HG03025 (cell line): Measurements from ENCODE around the gene SVOP.

Experiments
- ATAC-seq: cut with Tn5 transposase; IDR thresholded peaks from one replicate; pipeline ENCODE4 v1.9.1; 2021; ENCODE audit warnings: mild to moderate bottlenecking, moderate library complexity; ENCODE audit not compliant: unreplicated experiment, low FRiP score

SVOP gene

DNA sequence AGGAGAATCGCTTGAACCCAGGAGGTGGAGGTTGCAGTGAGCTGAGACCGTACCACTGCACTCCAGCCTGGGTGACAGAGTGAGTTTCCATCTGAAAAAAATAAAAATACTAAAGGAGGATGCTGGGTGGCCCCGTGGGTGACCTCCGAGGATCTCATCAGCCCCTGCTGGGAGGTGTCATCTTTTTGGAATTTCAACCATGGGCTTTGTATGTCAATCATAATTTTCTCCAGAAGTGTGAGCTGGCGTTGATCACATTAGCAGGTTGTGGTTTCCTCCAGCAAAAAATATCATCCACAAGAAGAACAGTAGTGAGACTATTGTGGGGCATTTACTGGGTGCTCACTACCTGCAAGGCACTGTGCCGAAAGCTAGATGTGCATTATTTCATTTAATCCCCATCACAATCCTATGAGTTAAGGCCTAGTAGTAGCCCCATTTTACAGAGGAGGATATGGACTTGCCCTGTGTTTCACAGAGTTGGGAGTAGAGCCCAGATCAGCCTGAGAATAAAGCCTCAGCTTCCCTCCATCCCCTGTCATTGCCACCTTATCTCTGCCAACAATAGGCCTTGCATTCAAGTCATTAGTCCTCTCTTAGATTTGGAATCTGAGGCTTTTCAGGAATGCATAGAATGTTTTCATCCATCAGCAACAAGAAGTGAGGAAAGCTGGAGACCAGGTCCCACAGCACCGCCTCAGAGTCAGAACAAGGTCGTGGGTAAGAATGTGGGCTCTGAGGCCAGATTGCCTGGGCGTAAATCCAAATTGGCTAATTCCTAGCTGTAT is 39.8 kb downstream of the SVOP start:
- no peak for ATAC-seq

DNA sequence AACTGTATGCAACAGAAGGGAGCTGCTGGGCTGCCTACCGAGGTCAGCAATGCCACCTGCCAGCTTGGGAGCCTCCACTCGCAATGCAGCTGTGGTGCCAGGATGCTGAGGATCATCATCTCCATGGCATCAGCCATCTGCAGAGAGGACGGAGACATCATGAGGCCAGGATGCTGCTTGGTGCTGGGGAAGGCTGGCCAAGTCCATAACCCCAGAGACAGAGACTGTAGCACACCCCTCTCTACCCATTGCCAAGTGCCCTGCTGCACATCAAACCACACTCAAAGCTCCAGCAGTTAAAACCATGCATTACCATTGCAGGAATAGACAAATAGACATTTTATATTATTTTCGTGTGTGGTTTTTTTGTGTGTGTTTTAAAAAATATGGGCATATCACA is 43.5 kb downstream of the SVOP start:
- ATAC-seq: no peak

DNA sequence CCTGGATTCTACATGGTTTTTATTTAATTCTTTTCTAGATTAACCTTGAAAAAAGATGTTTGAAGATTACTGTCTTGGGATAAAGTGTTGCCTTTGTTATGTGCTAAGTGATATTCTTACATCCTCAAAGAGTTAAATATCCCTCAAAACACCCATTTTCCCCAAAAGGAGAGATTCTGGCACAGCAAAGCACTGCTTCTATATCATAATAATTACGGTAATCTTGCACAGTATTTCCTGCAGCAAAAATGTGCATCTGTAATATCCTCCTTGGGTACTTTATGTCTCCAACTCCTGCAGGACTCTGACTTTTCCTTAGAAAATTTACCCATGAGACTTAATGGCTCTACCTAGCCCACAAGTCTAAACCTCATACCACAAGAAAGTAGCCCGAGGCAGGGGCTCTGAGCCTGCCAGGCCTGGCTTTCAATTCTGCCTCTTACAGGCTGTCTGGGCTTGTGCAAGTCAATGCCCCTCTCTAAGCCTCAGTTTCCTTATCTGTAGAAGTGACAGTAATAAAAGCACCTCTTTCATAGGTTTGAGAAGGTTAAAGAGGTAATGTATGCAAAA is 45.8 kb downstream of the SVOP start:
- ATAC-seq: no peak

DNA sequence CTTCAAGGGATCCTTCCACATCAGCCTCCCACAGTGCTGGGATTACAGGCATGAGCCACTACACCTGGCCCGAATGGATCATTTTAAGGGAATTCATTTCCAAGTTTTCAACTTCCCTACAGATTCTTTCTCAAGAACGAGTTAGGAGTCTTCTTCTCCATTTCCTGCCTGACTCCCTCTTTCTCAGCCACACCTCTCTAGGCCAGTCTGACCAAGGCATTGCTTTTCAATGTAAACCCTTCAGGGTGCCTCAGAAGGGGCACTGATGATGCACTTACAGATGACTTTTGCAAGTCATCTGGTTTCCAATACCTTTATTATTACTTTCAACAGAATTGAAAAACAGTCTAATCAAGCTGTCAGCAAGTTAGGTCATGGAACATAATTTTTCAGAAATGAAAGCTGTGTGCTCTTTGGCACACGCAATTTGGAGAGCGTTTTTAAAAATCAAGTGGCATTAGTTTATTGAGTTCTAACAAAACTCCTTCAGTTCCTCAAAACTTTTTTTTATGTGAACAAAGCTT is 47.2 kb downstream of the SVOP start:
- ATAC-seq: no peak

DNA sequence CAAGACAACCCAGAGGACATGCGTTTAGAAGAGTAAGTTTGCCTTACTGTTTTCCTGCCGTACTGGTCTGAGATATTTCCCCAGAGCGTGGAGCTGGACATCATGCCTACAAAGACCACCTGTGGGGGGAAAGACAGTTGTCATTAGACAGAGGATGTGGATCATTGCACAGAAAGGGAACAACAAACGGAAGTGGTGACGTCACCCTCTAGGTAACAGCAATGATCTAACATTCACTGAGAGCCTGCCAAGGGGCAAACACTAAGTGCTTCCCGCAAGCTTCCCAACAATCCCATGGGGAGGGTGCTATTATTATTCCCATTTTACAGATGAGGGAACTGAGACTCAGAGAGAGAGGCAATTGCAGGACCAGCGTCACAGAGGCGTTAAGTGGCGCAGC is 48.5 kb downstream of the SVOP start:
- ATAC-seq: no peak

DNA sequence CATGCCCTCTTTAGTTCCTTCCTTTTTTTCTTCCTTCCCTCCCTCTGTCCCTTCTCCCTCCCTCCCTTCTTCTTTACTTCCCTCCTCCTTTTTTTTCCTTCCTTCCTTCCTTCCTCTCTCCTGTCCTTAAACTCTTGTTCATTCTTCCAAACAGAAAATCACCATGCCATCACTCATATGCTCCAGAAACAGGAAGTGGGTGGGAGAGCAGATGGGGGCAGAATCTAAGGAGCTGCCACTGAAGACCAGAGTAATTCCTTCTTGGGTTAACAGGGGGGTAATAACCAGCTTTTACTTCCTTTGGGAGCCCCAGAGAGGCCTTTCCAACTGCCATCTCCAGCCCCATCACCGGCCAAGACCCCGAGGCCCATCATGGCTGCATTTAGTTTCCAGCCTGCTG is 51.2 kb downstream of the SVOP start:
- ATAC-seq: no peak

DNA sequence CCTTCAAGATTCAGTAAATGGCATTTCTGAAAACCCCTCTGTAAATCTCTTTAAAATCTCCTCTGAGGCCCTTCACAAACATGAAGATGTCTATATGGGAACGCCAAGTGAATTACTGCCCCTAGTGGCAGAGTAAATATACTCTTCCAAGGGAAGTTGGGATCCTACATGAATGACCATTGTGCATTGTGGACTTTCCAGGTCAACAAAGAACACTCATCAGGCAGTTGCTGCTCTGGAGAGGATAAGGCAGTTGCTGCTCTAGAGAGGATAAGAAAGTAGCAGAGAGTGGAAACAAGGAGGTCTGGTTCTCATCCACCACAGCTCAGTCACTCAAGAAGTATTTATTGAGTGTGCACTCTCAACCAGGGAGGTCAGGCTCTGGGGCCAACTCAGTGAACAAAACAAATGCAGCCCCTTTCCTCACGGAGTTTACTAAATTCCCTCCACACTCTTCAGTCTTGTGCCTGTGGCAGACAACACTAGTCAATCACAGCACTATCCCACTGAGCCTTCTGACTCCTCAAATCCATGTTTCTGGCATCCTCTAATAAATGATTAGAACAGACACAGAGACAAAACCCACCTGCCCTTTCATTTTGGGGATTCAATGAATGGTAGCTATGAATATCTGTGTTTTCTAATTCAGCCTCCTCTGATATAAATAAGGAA is 52.9 kb downstream of the SVOP start:
- no peak for ATAC-seq

DNA sequence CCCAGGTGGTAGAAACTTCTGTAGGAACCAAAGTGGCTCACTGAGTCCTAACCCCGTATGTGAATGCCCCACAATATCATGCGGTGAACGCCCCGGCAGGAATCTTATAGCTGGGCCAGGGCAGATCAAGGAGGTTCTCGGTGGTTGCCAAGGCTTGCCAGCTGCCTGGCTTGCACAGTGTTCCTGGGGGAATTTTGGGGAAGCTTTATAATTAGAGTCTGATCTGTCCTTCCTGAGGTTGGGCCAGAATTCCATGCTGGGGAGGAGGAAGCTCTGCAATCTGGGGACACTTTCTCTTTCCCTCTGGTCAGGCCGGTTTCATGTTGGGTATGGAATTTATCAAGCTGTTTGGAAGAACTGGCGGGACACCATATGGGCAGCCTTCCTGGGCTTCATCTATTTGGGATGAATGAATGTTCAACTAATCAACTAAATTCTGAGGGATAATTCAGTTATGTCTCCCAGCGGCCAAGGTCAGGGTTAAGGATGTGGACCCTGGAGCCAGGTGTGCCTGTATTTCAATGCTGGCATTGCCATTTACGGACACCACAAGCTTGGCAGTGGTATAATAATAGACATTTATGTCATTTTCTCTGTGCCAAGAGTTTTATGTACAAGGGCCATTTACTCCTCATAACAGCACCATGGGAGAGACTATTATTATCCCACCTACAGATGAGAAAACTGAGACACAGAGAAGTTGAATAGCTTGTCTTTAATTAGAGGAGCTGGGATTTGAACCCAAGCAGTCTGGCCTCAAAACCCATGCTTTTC is 54.3 kb downstream of the SVOP start:
- ATAC-seq: no peak

DNA sequence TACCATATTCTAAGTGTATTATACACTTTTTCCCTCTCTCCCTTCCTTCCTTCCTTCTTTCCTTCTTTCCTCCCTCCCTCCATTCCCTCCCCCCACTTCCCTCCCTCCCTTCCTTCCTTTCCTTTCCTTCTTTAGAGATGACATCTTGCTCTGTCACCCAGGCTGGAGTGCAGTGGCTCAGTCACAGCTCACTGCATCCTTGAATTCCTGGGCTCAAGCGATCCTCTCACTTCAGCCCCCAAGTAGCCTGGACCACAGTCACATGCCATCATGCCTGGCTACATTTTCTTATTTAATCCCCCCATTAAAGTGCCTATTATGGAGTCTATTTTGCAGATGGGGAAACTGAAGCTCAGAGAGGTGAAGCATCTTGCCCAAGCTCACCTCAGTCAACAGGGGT is 55.0 kb downstream of the SVOP start:
- no peak for ATAC-seq

DNA sequence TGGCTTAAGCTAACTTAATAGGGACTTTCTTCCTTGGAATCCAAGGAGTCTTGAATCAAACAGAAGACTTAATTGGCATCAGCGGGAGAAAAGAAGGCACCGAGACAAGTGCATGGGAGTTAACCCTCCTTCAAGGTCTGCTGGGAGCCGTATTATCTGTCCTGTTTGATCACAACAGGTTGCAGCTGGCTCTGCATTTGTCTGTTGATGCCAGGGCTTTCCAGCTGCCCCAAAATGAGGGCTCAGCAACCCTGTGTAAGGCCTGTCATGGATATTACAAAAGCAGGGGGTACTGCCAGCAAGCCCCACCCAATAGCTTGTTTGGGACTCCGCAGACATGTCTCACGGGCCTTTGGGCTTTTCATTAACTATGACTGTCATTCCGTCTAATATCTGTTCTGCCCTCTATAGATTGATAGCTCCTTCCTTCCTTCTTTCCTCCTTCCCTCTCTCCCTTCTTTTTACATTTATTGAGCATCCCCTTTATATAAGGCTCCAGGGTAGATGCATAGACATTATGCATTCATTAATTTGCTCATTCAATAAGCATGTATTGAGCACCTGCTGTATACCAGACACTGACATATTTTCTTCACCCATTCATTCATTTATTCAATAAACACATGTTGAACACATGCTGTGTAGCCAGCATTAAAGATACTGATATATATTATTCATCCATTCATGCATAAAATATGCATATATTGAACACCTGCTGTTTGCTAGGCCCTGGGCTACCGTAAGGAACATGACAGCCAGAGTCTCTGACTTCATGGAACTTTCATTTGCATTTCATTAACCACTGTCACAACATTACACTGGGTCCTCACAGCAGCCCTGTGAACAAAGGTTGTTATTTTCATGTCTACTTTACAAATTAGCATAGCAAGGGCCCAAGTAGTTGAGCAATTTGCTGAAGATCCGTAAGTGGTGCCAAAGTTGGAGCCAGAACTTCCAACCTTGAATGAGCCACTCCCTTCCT is 56.2 kb downstream of the SVOP start:
- no peak for ATAC-seq

DNA sequence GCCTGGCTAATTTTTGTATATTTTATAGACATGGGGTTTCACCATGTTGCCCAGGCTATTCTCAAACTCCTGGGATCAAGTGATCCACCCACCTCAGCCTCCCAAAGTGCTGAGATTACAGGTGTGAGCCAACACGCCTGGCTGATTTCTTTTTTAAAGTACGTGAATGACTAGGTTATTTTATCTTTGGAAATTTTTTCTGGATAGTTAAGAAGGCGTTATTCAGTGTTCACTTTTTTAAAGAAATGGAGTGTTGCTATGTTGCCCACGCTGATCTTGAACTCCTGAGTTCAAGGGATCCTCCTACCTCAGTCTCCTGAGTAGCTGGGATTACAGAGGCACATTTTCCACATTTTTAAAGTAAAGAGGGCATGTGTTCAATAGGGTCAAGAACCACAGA is 58.6 kb downstream of the SVOP start:
- ATAC-seq: no peak

DNA sequence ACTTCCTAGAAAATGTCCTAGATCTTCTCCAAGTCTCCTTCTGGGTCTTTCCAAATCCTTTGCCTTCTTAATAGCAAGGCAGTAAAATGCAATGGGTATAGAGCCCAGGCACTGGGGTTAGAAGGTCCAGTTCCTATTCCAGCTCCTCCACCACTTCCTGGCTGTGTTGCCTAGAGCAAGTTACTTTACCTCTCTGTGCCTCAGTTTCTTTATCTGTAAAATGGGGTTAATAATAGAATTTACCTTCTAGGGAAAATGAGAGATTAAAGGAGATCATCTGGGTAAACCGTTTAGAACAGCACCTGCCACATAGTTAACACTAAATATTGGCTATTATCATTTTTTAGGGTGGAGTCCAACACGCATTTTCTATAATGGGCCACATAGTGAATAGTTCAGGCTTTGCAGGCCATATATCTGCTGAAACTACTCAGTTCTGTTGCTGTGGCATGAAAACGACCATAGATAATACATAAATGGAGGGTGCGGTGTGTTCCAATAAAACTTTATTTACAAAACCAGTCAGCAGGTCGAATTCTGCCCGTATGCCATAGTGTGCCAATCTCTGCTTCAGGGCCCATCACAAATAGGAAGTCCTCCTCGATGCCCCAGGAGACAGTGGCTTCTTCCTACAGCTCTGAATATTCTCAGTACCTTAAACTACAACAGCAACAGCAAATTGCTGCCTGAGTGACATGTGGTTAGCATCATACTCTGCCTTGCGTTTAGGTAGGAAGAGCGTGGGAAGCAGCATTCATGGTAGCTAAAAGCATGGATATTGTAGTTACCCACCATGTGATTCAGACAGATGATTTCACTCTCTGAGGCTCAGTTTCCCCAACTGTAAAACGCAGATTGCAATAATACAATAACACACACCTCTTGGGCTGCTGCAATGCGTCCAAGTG is 60.9 kb downstream of the SVOP start:
- no peak for ATAC-seq

DNA sequence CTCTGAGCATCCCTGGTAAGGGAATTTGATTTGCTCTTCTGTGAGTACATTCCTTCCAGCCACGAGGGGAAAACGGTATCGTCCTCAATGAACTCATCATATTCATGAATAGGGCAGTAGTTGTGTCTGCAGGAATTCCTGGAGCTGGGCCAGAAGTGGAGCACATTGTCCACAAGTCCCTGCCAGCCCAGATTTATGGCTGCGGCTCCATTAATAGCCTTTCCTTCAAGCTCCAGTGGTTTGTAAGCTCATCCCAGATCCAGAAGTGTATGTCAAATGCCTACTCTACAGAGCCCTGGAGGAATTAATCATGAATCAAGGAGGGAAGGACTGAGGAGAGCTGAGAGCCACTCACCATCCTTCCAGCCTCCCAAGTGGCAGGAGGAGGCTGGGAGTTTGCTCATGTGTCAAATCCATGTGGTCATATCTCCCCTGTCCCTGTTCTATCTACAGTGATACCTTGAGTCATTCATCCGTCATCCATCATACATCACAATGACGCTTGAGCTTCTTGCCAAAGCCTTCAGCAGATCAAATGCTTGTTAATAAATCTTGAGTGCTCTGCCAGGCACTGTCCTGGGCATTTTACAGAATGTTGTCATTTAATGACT is 65.5 kb downstream of the SVOP start:
- no peak for ATAC-seq

DNA sequence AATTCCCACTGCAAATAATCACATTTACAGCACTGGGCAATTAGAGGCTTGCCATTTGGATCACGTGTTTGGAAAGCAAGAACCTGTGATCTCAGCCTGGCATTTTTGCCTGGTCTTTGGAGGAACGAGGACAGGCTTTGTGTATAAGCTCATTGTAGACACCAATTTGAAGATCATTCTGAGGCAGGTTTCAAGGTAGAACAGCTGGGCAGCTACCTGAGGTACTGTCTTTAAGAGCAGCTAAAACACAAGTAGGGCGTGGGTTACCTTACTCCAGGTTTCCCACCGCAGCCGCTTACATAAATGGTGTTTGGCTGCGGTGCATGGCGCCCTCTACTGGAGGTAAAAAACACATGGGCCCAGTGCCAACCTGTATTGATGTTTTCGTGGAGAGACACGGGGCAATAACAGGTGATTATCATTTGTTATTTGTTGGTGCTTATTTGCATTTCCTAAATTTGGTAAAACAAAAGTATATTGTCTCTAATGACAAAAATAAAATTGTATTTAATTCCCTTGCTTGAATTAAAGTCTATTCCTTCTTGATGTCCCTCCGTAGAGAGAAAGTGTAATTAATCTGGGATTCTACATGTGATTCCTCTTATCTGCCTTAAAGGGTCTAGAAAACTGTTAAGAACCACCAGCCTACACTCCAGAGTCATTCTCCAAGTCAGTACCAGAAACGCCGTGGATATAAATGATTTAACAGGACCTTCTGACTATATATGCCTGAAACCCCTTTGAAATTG is 69.7 kb downstream of the SVOP start:
- no peak for ATAC-seq

DNA sequence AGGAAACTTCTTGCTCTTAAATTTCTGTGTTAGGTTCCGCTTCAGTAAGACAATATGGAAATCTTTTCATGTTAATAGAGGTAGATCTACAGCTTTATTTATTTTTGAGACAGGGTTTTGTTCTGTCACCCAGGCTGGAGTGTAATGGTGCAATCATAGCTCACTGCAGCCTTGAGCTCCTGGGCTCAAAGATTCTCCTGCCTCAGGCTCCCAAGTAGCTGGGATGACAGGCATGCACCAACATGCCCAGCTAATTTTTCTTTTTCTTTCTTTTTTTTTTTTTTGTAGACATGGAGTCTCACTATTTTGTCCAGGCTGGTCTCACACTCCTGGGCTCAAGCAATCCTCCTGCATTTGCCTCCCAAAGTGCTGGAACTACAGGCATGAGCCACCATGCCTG is 70.9 kb downstream of the SVOP start:
- no peak for ATAC-seq

DNA sequence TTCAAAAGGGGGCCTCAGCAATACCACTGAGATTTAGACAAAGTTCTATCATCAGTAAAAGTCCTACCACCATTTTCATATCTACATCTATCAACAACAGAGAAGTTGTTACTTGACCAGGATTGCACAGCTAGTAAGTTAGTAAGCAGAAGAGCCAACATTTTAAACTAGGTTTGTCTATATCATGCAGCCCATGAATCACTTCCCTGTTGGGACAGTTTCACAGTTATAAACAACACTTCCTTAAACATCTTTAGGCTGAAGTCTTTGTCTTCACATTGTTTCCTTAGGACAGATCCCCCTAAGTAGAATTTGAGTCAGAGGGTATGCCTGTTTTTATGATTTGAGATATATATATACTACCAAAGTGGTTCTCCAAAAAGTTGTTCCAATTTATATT is 72.5 kb downstream of the SVOP start:
- ATAC-seq: no peak

DNA sequence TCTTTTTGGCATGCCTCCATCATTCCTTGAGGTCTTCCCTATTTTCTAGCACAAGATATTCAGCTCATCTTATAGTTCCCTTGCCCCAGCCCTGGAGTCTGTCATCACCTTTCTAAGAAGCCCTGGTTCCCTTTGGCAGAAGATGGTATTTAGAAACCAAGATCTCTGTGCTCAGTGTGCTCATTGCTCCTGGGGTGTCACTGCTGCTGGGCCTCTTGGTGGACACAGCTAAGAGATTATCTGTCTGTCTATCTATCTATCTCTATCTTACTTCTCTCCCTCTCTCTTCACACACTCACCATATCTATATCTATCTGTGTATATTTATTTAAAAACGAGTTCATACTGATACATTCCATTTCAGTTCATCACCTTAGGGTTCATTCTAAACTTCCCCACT is 73.8 kb downstream of the SVOP start:
- no peak for ATAC-seq

DNA sequence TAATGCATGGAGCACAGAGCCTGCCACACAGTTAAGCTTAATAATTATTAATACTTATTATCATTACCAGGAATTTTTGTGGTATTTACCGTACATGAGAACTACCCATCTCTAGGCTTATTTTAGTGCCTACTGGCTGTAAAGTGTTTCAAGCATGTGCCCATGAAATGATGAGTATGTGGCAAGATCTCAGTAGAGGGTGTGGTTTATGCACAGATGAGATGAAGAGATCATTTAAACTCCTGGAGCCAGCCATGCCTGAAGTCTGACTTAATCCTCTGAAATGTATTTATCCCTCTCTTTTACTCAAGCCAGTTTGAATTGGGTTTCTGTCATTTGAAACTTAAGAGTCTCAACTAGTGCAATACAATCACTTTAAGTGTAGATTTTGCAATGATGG is 80.7 kb downstream of the SVOP start:
- no peak for ATAC-seq
